ENCODE results near the gene GNE. TPM values are rescaled to one million over a fixed set of nuclear protein-coding genes. Genes with fewer than 3 reads are reported as not detected.

Gene GNE
- total RNA-seq, 1 experiment from 2014 or later, result 20.6 TPM

DNA sequence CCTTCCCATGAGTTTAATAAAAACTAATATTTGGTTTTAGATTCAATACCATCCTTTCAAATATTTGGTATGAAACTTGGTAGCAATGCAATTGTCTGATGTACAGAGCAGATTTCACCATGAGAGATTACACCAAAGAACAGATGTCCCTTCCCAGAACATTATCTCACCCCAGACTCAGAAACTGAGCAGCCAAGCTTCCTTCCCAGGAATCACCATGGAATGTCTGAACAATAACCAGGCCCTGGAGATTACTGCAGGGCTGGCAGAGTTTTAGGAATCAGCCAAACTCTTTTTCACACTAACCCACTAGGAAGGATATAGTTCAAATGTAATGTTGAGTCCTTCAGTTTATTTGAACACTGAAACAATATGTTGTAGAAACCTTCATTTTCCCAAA is 43.7 kb downstream of the GNE start:
- POLR2A ChIA-PET (ENCODE audit: low non-redundant PET), result no interaction called here
- no peak for DNase-seq (ENCODE audit: low spot score)

DNA sequence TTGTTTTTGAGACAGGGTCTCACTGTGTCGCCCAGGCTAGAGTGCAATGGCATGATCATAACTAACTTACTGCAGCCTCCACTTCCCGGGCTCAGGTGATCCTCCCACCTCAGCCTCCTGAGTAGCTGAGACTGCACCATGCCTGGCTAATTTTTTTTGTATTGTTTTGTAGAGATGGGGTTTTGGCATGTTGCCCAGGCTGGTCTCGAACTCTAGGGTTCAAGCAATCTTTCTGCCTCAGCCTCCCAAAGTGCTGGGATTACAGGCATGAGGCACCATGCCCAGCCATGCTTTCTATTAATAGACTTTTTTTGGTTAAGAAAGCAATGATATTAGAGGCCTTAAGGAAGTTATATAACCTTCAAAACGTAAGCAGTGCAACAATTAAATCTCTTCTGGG is 44.3 kb downstream of the GNE start:
- intact Hi-C loops (cut with micrococcal nuclease; ENCODE audit: unreplicated experiment), result no loop called here
- H3K4me1 ChIP-seq (ENCODE audit: insufficient read depth, low read length, poor library complexity, severe bottlenecking), result no peaks in the 10 kb centered on the region
- BruUV-seq (replicated peaks), result no TSS peak

More for the DNA sequence above, 43.7 kb downstream of the GNE start:
- H3K27me3 ChIP-seq (replicated peaks; ENCODE audit: insufficient read depth, low read depth, low read length, poor library complexity), result no peaks in the 10 kb centered on the region
- TF ChIP-seq, protein P1, sequence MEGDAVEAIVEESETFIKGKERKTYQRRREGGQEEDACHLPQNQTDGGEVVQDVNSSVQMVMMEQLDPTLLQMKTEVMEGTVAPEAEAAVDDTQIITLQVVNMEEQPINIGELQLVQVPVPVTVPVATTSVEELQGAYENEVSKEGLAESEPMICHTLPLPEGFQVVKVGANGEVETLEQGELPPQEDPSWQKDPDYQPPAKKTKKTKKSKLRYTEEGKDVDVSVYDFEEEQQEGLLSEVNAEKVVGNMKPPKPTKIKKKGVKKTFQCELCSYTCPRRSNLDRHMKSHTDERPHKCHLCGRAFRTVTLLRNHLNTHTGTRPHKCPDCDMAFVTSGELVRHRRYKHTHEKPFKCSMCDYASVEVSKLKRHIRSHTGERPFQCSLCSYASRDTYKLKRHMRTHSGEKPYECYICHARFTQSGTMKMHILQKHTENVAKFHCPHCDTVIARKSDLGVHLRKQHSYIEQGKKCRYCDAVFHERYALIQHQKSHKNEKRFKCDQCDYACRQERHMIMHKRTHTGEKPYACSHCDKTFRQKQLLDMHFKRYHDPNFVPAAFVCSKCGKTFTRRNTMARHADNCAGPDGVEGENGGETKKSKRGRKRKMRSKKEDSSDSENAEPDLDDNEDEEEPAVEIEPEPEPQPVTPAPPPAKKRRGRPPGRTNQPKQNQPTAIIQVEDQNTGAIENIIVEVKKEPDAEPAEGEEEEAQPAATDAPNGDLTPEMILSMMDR (conservative IDR thresholded peaks at IDR 0.05; ENCODE audit: low read depth, low read length), result no peak
- TF ChIP-seq EZH2 (IDR thresholded peaks at IDR 0.05; ENCODE audit: borderline replicate concordance, low read depth, low read length, poor library complexity, severe bottlenecking), result no peak
- no TSS peak for BruUV-seq (replicated peaks)
- intact Hi-C loops (cut with micrococcal nuclease; ENCODE audit: unreplicated experiment), result no loop called here
- no peak overlapping the region for H3K27ac ChIP-seq (ENCODE audit: low read depth, low read length, poor library complexity, severe bottlenecking)
- H3K9me3 ChIP-seq (ENCODE audit: low read depth, low read length, poor library complexity, severe bottlenecking), result no peaks in the 10 kb centered on the region
- CTCF ChIA-PET, result no interaction called here
- no peak overlapping the region for H3K4me3 ChIP-seq (ENCODE audit: low read depth, low read length, poor library complexity, severe bottlenecking)
- peaks cover 81% of the 10 kb centered on the region for H3K36me3 ChIP-seq (ENCODE audit: insufficient read depth, low read length, poor library complexity, severe bottlenecking)
- H3K4me1 ChIP-seq (ENCODE audit: insufficient read depth, low read length, poor library complexity, severe bottlenecking), result no peaks in the 10 kb centered on the region

DNA sequence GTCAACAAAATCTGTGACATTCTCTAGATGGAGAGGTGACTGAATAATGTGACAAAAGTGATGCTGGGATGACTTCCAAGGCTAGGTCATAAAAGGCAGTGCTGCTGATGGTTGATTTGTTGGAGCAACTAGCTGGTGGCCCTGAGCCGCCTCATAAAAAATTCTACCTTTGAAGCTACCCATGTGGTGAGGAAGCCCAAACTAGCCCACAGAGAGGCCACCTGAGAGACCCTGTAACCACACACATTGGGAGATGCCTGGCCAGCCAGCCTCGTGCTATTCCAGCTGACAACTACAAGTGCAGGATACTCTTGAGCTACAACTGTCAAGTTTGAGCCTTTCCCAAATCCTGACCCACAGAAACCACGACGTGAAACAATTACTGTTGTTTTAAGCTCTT is 44.9 kb downstream of the GNE start:
- Histone ChIP-seq H3K36me3 (ENCODE audit: insufficient read depth, low read length, poor library complexity, severe bottlenecking) (peaks cover 75% of the 10 kb centered on the region), H3K4me1 (ENCODE audit: insufficient read depth, low read length, poor library complexity, severe bottlenecking) (peaks cover 1% of the 10 kb centered on the region), H3K27me3 (replicated peaks; ENCODE audit: insufficient read depth, low read depth, low read length, poor library complexity) (no peaks in the 10 kb centered on the region), H3K4me3 (ENCODE audit: low read depth, low read length, poor library complexity, severe bottlenecking) (no peak overlapping the region), H3K9me3 (ENCODE audit: low read depth, low read length, poor library complexity, severe bottlenecking) (no peaks in the 10 kb centered on the region), H3K27ac (ENCODE audit: low read depth, low read length, poor library complexity, severe bottlenecking) (no peak overlapping the region)
- intact Hi-C loops (cut with micrococcal nuclease; ENCODE audit: unreplicated experiment), result no loop called here
- ChIA-PET POLR2A (ENCODE audit: low non-redundant PET) (no interaction called here), CTCF (no interaction called here)
- BruUV-seq (replicated peaks), result no TSS peak
- TF ChIP-seq, protein P1 (conservative IDR thresholded peaks at IDR 0.05; ENCODE audit: low read depth, low read length), result no peak
- TF ChIP-seq EZH2 (IDR thresholded peaks at IDR 0.05; ENCODE audit: borderline replicate concordance, low read depth, low read length, poor library complexity, severe bottlenecking), result no peak
- DNase-seq (ENCODE audit: low spot score), result no peak

More for the DNA sequence above, 44.3 kb downstream of the GNE start:
- no peak for TF ChIP-seq EZH2 (IDR thresholded peaks at IDR 0.05; ENCODE audit: borderline replicate concordance, low read depth, low read length, poor library complexity, severe bottlenecking)
- TF ChIP-seq, protein P1 (conservative IDR thresholded peaks at IDR 0.05; ENCODE audit: low read depth, low read length), result no peak
- Histone ChIP-seq H3K4me3 (ENCODE audit: low read depth, low read length, poor library complexity, severe bottlenecking) (no peak overlapping the region), H3K36me3 (ENCODE audit: insufficient read depth, low read length, poor library complexity, severe bottlenecking) (peaks cover 80% of the 10 kb centered on the region), H3K27ac (ENCODE audit: low read depth, low read length, poor library complexity, severe bottlenecking) (no peak overlapping the region), H3K9me3 (ENCODE audit: low read depth, low read length, poor library complexity, severe bottlenecking) (no peaks in the 10 kb centered on the region), H3K27me3 (replicated peaks; ENCODE audit: insufficient read depth, low read depth, low read length, poor library complexity) (no peaks in the 10 kb centered on the region)
- ChIA-PET CTCF (no interaction called here), POLR2A (ENCODE audit: low non-redundant PET) (no interaction called here)
- no peak for DNase-seq (ENCODE audit: low spot score)

All from A673 (cell line).